Natural killer cell (primary cell): ENCODE data around the gene KSR2. TPM values are rescaled to one million over a fixed set of nuclear protein-coding genes. Genes with fewer than 3 reads are reported as not detected.
"Not testable (repeated sequence)": the region's sequence is repeated elsewhere in the genome, so short reads cannot be mapped to it uniquely, and the experiment has no call there.

ENCODE experiments used
- ATAC-seq, 3 donors: fragments of 150-1000 bp in 2 of 3; fragments of 200-7000 bp in 1 of 3; cut with Tn5 transposase; 1 replicate in 1 of 3; 2 replicates in 2 of 3; pipeline ENCODE4 v1.10.0; 2021; ENCODE audit warnings: mild to moderate bottlenecking in 2 of 3, moderate library complexity in 2 of 3
- DNase-seq, 2 donors: peaks; one replicate each; pipeline versions ENCODE4 v3.0.0 to v3.0.0-alpha.2; 2013 to 2021; ENCODE audit warnings: mixed read lengths in 1 of 2
- H3K27ac ChIP-seq: one replicate; pipeline ENCODE4 v1.5.1; 2013; ENCODE audit warnings: mild to moderate bottlenecking, low read length
- H3K27me3 ChIP-seq: one replicate; pipeline ENCODE4 v1.6.1; 2013; ENCODE audit warnings: low read length; ENCODE audit not compliant: control insufficient read depth, insufficient read depth
- H3K36me3 ChIP-seq: one replicate; pipeline ENCODE4 v1.6.1; 2013; ENCODE audit warnings: low read length; ENCODE audit not compliant: control insufficient read depth, insufficient read depth
- H3K4me1 ChIP-seq: one replicate; pipeline ENCODE4 v1.6.1; 2013; ENCODE audit warnings: low read length; ENCODE audit not compliant: control insufficient read depth, insufficient read depth
- H3K4me3 ChIP-seq: one replicate; pipeline ENCODE4 v1.5.1; 2013; ENCODE audit warnings: low read length
- H3K9me3 ChIP-seq: one replicate; pipeline ENCODE4 v1.6.1; 2013; ENCODE audit warnings: low read length; ENCODE audit not compliant: control insufficient read depth, insufficient read depth
- H3K27ac Mint-ChIP-seq, 2 donors: one replicate each; pipeline ENCODE4 v1.8.0; 2022; ENCODE audit warnings: mild to moderate bottlenecking in 2 of 2, mixed read lengths in 2 of 2, moderate library complexity in 1 of 2
- H3K27me3 Mint-ChIP-seq, 2 donors: one replicate each; pipeline ENCODE4 v1.8.0; 2022; ENCODE audit warnings: low read depth in 2 of 2, mixed read lengths in 2 of 2
- H3K36me3 Mint-ChIP-seq: one replicate; pipeline ENCODE4 v1.8.0; 2022; ENCODE audit warnings: mixed read lengths
- H3K4me1 Mint-ChIP-seq, 2 donors: one replicate each; pipeline ENCODE4 v1.8.0; 2022; ENCODE audit warnings: mixed read lengths in 2 of 2
- H3K4me3 Mint-ChIP-seq: one replicate; pipeline ENCODE4 v1.8.0; 2022; ENCODE audit warnings: mild to moderate bottlenecking, moderate library complexity, mixed read lengths
- H3K9me3 Mint-ChIP-seq, 2 donors: one replicate each; pipeline ENCODE4 v1.8.0; 2022; ENCODE audit warnings: mixed read lengths in 2 of 2
- CTCF ChIP-seq: fragments of 200-600 bp; IDR thresholded peaks from one replicate; pipeline ENCODE4 v1.8.0; 2022; ENCODE audit warnings: antibody characterized with exemption
- WGBS: methylation state at CpG from one replicate; pipeline ENCODE4 v1.1.7; 2013; ENCODE audit warnings: missing lambda C conversion rate; ENCODE audit not compliant: insufficient coverage; 5-methylcytosine and 5-hydroxymethylcytosine counted together
- intact Hi-C: fragments of 100-400 bp; cut with micrococcal nuclease; formaldehyde crosslinking; loops from one replicate; pipeline ENCODE4 v1.14.2; 2022
- total RNA-seq, 4 donors: library from RNA; stranded (reverse); fragments of 120-200 nt in 1 of 4; gene quantifications; one replicate each; pipeline versions ENCODE4 v1.2.3 to v1.2.4, GENCODE V29; 2013 to 2022

The KSR2 gene
- total RNA-seq, 3 donors from 2014 or later (not counting 1 experiment from before 2014, with no cell fraction given) = not detected

DNA sequence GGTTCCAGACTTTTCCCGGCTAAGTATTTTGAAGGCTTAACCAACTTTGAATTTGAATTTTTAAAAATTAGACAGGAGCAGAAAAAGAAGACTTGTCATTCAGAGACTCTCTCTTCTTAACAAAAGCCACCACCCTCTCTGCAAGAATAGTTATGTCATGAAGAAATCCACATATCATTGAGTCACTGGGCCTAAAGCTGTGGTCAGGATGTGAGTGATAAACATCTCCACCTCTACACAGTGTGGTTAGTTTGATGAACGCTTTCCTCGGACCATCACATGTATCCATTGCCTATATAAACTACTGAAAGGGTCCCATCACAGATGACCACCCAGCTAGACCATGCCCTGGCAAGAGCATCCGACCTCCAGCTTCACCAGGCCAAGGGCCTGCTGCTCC is 226.1 kb downstream of the KSR2 start:
- no peak for TF ChIP-seq CTCF
- intact Hi-C loops = no loop called here
- H3K4me3 Mint-ChIP-seq = no peak overlapping the region

GRCh38 chr12:117738233-117738632 is 230.6 kb downstream of the KSR2 start:
- H3K27me3 ChIP-seq = no peaks in the 10 kb centered on the region
- H3K36me3 ChIP-seq = no peaks in the 10 kb centered on the region
- intact Hi-C loops = no loop called here
- no peaks in the 10 kb centered on the region for H3K4me1 Mint-ChIP-seq
- no peak overlapping the region for H3K4me3 ChIP-seq
- 93% methylated on average over 5 of the region's 6 CpGs for WGBS
- H3K4me1 ChIP-seq = no peaks in the 10 kb centered on the region
- H3K27ac Mint-ChIP-seq = no peak overlapping the region
- no peak for ATAC-seq
- no peak for DNase-seq
- H3K4me3 Mint-ChIP-seq = no peak overlapping the region
- no peaks in the 10 kb centered on the region for H3K9me3 Mint-ChIP-seq
- TF ChIP-seq CTCF = no peak
- no peak overlapping the region for H3K27ac ChIP-seq
- peaks cover 0 to 3% of the 10 kb centered on the region in 2 donors for H3K27me3 Mint-ChIP-seq
- no peaks in the 10 kb centered on the region for H3K9me3 ChIP-seq
- H3K36me3 Mint-ChIP-seq = no peaks in the 10 kb centered on the region

More for the DNA sequence above, 226.1 kb downstream of the KSR2 start:
- Mint-ChIP-seq H3K4me1 (no peaks in the 10 kb centered on the region), H3K27ac (no peak overlapping the region), H3K27me3 (peaks cover 0 to 3% of the 10 kb centered on the region in 2 donors), H3K36me3 (no peaks in the 10 kb centered on the region), H3K9me3 (peaks cover 0 to 2% of the 10 kb centered on the region in 2 donors)
- Histone ChIP-seq H3K27me3 (no peaks in the 10 kb centered on the region), H3K9me3 (no peaks in the 10 kb centered on the region), H3K4me1 (no peaks in the 10 kb centered on the region), H3K4me3 (no peak overlapping the region), H3K36me3 (no peaks in the 10 kb centered on the region), H3K27ac (no peak overlapping the region)
- 66% methylated on average over 4 of the region's 4 CpGs for WGBS
- DNase-seq (no peak), ATAC-seq (no peak)

DNA sequence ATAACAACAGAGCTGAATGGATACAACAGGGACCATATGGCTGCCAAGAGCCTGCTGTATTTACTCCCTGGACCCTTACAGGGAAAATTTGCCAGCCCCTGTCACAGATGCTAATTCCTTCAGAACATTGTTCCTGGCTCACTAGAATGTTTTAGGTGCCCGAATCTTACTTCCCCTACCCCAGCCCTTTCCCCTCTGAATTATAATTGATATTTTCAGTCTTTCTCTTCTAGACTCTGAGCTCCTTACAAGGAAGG is 235.3 kb downstream of the KSR2 start:
- no peaks in the 10 kb centered on the region for H3K9me3 ChIP-seq
- no peak overlapping the region for H3K4me3 ChIP-seq
- H3K27ac ChIP-seq = no peak overlapping the region
- no peak overlapping the region for H3K4me3 Mint-ChIP-seq
- intact Hi-C loops = no loop called here
- no peaks in the 10 kb centered on the region for H3K27me3 Mint-ChIP-seq
- no peak overlapping the region for H3K27ac Mint-ChIP-seq
- H3K27me3 ChIP-seq = no peaks in the 10 kb centered on the region
- no peaks in the 10 kb centered on the region for H3K36me3 ChIP-seq
- H3K4me1 ChIP-seq = no peaks in the 10 kb centered on the region
- WGBS = 91% methylated on average over 1 of the region's 1 CpG
- H3K4me1 Mint-ChIP-seq = no peaks in the 10 kb centered on the region
- ATAC-seq = no peak
- no peak for TF ChIP-seq CTCF
- no peaks in the 10 kb centered on the region for H3K9me3 Mint-ChIP-seq
- no peak for DNase-seq
- no peaks in the 10 kb centered on the region for H3K36me3 Mint-ChIP-seq

- Mint-ChIP-seq H3K27ac (no peak overlapping the region), H3K4me3 (no peak overlapping the region), H3K27me3 (no peaks in the 10 kb centered on the region), H3K9me3 (no peaks in the 10 kb centered on the region), H3K36me3 (no peaks in the 10 kb centered on the region), H3K4me1 (no peaks in the 10 kb centered on the region)
- DNase-seq (no peak), ATAC-seq (no peak)
- 89% methylated on average over 13 of the region's 13 CpGs for WGBS
- Histone ChIP-seq H3K27ac (no peak overlapping the region), H3K36me3 (no peaks in the 10 kb centered on the region), H3K27me3 (no peaks in the 10 kb centered on the region), H3K9me3 (no peaks in the 10 kb centered on the region), H3K4me1 (no peaks in the 10 kb centered on the region), H3K4me3 (no peak overlapping the region)
- TF ChIP-seq CTCF = no peak
- intact Hi-C loops = no loop called here
Measured at GRCh38 chr12:117732761-117733548, 235.8 kb downstream of the KSR2 start.

GRCh38 chr12:117731131-117731530 is 237.7 kb downstream of the KSR2 start:
- H3K27ac ChIP-seq, H3K27ac Mint-ChIP-seq, H3K4me1 ChIP-seq, ATAC-seq, H3K36me3 Mint-ChIP-seq, H3K4me3 Mint-ChIP-seq, H3K9me3 ChIP-seq, intact Hi-C loops, H3K4me3 ChIP-seq, H3K9me3 Mint-ChIP-seq, H3K4me1 Mint-ChIP-seq, H3K27me3 Mint-ChIP-seq, H3K36me3 ChIP-seq, H3K27me3 ChIP-seq, DNase-seq: not testable (repeated sequence)
- WGBS = 92% methylated on average over 30 of the region's 32 CpGs
